ENCODE results near the gene AJAP1.

Gene AJAP1

DNA sequence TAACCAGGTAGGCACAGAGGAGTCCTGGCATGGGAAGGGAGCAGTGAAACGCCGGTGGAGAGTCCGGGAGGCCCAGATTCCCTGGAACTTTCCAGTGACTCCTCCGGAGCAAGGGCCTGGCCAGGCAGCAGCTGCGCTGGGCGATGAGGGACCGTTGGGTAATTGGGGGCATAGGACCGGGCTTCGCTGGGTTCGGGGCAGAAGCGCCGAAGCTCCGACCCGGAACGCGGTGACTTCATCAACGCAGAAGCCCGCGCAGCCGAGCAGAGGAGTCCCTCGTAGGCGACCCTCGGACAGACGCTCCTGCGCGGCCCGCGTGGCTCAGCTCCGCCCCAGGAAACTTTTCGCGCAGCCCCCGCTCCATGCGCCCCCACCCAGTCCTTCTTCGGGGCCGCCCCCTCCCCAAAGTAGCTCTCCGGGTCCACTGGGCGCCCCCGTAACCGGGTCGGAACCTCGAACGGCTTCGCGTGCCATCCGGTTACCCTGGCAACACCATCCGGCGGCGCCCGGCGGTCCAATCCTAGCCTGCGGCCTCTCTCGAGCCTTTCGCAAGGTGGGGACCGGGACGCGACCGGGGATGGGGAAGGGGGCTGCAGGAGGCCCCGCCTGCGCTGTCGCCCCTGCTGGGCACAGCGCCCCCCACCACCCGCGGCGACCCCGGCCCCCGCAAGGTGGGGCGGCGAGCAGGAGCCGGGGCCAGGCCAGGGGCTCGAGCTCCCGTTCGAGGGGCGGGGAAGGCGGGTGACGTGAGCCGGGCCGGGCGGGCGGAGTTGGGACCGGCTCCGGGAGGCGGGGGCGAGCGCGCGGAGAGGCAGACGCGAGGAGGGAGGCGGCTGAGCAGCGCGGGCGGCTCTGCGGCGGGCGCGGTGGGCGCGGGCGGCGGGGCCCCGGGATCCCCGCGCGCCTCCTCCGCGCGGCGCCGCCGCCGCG, at the start of gene AJAP1:
Gene AJAP1, plus strand, starts transcription at position 814 of the 930 bp plus-strand sequence. CDS start 817 bp downstream, outside the sequence.
- TF ChIP-seq, protein P1, sequence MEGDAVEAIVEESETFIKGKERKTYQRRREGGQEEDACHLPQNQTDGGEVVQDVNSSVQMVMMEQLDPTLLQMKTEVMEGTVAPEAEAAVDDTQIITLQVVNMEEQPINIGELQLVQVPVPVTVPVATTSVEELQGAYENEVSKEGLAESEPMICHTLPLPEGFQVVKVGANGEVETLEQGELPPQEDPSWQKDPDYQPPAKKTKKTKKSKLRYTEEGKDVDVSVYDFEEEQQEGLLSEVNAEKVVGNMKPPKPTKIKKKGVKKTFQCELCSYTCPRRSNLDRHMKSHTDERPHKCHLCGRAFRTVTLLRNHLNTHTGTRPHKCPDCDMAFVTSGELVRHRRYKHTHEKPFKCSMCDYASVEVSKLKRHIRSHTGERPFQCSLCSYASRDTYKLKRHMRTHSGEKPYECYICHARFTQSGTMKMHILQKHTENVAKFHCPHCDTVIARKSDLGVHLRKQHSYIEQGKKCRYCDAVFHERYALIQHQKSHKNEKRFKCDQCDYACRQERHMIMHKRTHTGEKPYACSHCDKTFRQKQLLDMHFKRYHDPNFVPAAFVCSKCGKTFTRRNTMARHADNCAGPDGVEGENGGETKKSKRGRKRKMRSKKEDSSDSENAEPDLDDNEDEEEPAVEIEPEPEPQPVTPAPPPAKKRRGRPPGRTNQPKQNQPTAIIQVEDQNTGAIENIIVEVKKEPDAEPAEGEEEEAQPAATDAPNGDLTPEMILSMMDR (IDR thresholded peaks at IDR 0.05; ENCODE audit: extremely low read depth, missing control alignments) = no peak
- peak; percentile 39 for DNase-seq (ENCODE audit: low spot score)

GRCh38 chr1:4605158-4605557, 49.3 kb upstream of the AJAP1 start:
- TF ChIP-seq, protein P1 (IDR thresholded peaks at IDR 0.05; ENCODE audit: extremely low read depth, missing control alignments) = no peak
- no peak for DNase-seq (ENCODE audit: low spot score)

DNA sequence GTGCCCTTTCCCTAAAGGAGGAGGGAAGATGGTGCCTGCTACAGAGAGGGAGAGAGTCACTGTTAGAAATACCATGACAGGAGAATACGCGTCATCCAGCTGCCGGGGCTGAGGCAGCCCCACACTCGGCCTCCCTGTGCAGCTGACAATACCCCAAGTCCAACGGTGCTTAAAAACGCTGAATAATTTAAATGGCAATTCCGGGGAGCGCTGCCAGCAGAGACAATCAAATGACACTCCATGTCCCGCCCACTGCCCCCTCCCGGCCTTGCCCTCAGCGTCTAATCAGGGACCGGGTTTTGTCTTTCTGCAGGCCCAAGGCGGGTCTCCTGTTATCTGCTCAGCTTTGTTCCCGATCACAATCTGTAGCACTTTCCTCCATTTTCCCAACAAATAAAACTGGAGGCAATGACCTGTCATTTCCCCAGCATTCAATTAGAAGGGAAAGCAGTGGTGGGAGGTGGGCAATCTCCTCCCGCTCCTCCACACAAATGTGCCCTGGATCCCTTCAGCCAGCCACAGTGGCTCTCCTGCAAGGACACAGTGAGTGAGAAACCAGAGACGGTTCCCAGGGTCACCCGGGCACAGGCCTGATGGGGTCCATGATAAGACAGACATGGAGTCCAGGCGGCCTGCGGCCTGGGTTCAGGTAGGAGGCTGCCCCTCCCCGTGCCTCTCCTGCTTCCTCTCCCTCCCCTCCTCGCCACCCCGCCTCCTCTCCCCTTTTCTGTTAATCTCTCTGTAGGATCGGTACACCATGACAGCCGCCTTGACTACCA, 42.7 kb upstream of the AJAP1 start:
- no peak for DNase-seq (ENCODE audit: low spot score)
- TF ChIP-seq, protein P1 (IDR thresholded peaks at IDR 0.05; ENCODE audit: extremely low read depth, missing control alignments) = no peak

DNA sequence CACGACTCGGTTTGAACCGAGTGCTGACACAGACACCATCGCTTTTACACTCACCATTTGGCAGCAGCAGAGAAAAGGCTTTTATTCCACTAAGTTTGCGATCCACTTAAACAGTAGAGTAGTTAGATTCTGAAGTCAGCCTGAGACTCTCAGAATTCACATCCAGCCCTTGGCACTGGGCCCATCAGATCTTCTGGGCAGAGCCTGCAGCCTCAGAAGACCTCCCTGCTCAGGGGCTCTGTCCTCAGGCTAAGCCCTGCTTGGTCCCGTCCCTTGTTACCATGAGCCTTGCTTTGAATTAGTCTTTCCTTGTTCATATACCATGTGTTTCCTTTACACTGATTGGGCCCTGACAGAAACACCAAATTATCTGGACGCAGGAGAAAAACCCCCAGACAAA, 41.4 kb upstream of the AJAP1 start:
- TF ChIP-seq, protein P1 (IDR thresholded peaks at IDR 0.05; ENCODE audit: extremely low read depth, missing control alignments) = no peak
- no peak for DNase-seq (ENCODE audit: low spot score)

DNA sequence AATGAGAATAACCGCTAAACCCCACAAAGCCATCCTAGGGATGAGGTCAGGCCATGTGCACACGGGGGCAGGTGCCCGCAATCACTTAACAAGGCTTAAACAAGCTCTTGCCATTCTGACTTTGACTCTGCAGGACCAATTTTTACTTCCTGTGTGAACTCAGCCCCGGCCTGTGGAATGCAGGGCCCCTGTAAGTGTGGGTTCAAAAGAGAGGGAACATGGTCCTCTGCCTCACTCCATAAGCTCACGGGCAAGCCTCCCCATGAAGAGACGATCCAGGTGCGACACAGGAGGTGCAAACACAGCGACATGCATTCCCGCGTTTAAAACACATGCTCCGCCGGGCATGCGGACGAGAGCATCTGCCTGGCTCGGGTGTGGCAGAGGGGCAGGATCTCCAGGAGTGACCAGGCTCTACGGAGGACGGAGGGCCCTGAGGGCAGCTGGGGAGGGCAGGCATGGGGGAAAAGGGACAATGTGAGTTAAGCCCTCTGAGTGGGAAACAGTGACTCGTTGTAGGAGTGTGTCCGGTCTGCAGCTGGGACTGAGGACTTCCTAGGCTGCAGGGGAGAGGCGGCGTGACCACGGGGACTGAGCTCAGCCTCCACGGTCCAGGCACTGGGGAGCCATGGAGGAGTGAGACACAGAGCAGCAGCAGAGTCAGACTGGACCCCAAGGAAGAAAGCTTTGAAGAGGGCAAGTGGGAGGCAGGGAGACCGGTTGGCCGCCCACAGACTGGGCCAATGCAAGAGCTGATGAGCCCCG, 40.6 kb upstream of the AJAP1 start:
- TF ChIP-seq, protein P1 (IDR thresholded peaks at IDR 0.05; ENCODE audit: extremely low read depth, missing control alignments) = no peak
- no peak for DNase-seq (ENCODE audit: low spot score)

DNA sequence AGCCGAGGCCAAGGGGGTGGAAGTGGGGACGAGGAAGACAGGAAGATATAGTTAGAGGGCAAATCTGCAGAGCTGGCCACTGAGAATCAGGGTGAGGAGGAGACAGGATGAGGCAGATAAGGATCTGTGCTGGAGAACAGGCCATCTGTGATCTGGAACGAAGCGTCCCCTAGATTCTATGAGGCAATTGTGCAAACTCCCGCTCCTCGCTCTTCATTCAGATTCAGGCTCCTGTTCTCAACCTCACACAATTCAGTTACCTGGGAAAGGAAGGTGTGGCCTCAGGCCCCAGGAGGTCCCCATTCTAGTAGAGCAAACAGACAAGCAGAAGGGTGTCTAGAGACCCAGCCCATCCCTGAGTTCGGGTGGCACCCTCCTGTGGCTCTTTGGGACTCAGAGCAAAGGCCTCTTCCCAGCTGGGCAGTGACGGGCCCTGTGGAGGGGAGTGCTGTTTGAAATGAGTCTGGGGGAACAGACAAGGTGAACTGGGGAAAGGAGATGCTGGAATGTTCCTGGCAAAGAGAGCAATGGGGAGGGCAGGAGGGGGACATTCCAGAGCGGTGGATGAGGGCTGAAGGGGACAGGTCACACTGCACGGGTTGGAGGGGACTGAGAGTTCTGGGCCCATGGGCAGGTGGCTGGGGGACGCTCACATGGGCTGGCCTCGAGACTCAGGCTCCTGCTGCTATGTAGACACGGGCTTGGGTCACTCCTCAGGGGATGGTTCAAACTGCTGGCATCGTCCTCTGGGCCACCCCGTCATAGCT, 39.9 kb upstream of the AJAP1 start:
- DNase-seq (ENCODE audit: low spot score) = no peak
- TF ChIP-seq, protein P1 (IDR thresholded peaks at IDR 0.05; ENCODE audit: extremely low read depth, missing control alignments) = no peak

All from GM20000 (cell line).